Middle frontal gyrus (tissue), 1 donor: ENCODE measurements around the gene IL19.

ENCODE experiments used
- DNase-seq: peaks from one replicate; pipeline ENCODE4 v3.0.0-alpha.2; 2015; ENCODE audit warnings: low spot score; ENCODE audit errors: extremely low spot score

IL19 gene

GRCh38 chr1:206856674-206857464, 86.3 kb downstream of the IL19 start:
- no peak for DNase-seq

GRCh38 chr1:206859082-206859521, 88.5 kb downstream of the IL19 start:
- no peak for DNase-seq

GRCh38 chr1:206860165-206860564, 89.6 kb downstream of the IL19 start:
- no peak for DNase-seq

- no peak for DNase-seq
These were observed 92.7 kb downstream of the IL19 start for GRCh38 chr1:206863266-206863665.

- DNase-seq = no peak
These were observed 94.5 kb downstream of the IL19 start, which contains the start of gene IL20 for GRCh38 chr1:206864939-206865671. TSS of gene IL20 (plus strand) at chr1:206865623. CDS start at chr1:206865853, 230 bp downstream.

GRCh38 chr1:206866062-206866461, 95.5 kb downstream of the IL19 start:
- DNase-seq = no peak

GRCh38 chr1:206867239-206867638, 96.7 kb downstream of the IL19 start:
- no peak for DNase-seq

- no peak for DNase-seq
These were observed 97.1 kb downstream of the IL19 start for GRCh38 chr1:206867716-206868115.

GRCh38 chr1:206868264-206868663, 97.7 kb downstream of the IL19 start:
- DNase-seq = no peak

- no peak for DNase-seq
These were observed 101.6 kb downstream of the IL19 start for GRCh38 chr1:206872139-206872538.

- DNase-seq = no peak
These were observed 103.1 kb downstream of the IL19 start for GRCh38 chr1:206873603-206874188.

- DNase-seq = no peak
These were observed 105.3 kb downstream of the IL19 start for GRCh38 chr1:206875752-206876377.

GRCh38 chr1:206878456-206878855, 107.9 kb downstream of the IL19 start:
- no peak for DNase-seq

GRCh38 chr1:206880314-206880713, 109.7 kb downstream of the IL19 start:
- DNase-seq = no peak

- no peak for DNase-seq
These were observed 112.0 kb downstream of the IL19 start for GRCh38 chr1:206882555-206882954.

GRCh38 chr1:206883160-206883559, 112.6 kb downstream of the IL19 start:
- no peak for DNase-seq

- no peak for DNase-seq
These were observed 113.3 kb downstream of the IL19 start for GRCh38 chr1:206883876-206884275.

GRCh38 chr1:206885341-206886060, 114.9 kb downstream of the IL19 start:
- no peak for DNase-seq

- no peak for DNase-seq
These were observed 116.3 kb downstream of the IL19 start for GRCh38 chr1:206886831-206887230.

GRCh38 chr1:206887701-206888100, 117.1 kb downstream of the IL19 start:
- no peak for DNase-seq
